GM12891 (cell line): ENCODE measurements around the gene HOXD1.

Source experiments
- PAX5 ChIP-seq: IDR thresholded peaks from 2 replicates; pipeline ENCODE4 v1.6.1; 2011; ENCODE audit warnings: low read length, moderate library complexity, mild to moderate bottlenecking; ENCODE audit not compliant: insufficient read depth, severe bottlenecking
- POLR2A ChIP-seq: IDR thresholded peaks from 2 replicates; pipeline ENCODE4 v1.6.1; 2011; ENCODE audit warnings: low read depth, low read length, control low read depth
- POLR2AphosphoS5 ChIP-seq: IDR thresholded peaks from 2 replicates; pipeline ENCODE4 v1.6.1; 2011; ENCODE audit warnings: low read depth, low read length, control low read depth
- POU2F2 ChIP-seq: IDR thresholded peaks from 2 replicates; pipeline ENCODE4 v1.6.1; 2011; ENCODE audit warnings: low read depth, mild to moderate bottlenecking, control low read depth, low read length, moderate library complexity
- SPI1 ChIP-seq: IDR thresholded peaks from 2 replicates; pipeline ENCODE4 v1.6.1; 2011; ENCODE audit warnings: low read depth, low read length, control low read depth
- TAF1 ChIP-seq: IDR thresholded peaks from 2 replicates; pipeline ENCODE4 v1.6.1; 2011; ENCODE audit warnings: low read depth, low read length, control low read depth

- TF ChIP-seq POU2F2 (no peak), POLR2AphosphoS5 (no peak), POLR2A (no peak), TAF1 (no peak), PAX5 (no peak), SPI1 (no peak)
These were observed 19.3 kb upstream of the HOXD1 start for GRCh38 chr2:176169181-176169580.
